ENCODE measurements around the gene ANKRD55. TPM values are rescaled to one million over a fixed set of nuclear protein-coding genes. Genes with fewer than 3 reads are reported as not detected.

The ANKRD55 gene
- total RNA-seq, 1 experiment from 2014 or later: not detected

GRCh38 chr5:56071470-56071869, 161.7 kb downstream of the ANKRD55 start:
- Mint-ChIP-seq H3K9me3 (peaks cover 3% of the 10 kb centered on the region; the same call in 1 of the 2 replicates), H3K4me3 (no peak overlapping the region), H3K27ac (no peak overlapping the region), H3K27me3 (ENCODE audit: low read depth) (no peaks in the 10 kb centered on the region), H3K4me1 (peaks cover 9% of the 10 kb centered on the region; the same call in 1 of the 2 replicates), H3K36me3 (no peaks in the 10 kb centered on the region)
- no peak for DNase-seq (ENCODE audit: low spot score)
- ChIA-PET POLR2A (no interaction called here), CTCF (interaction anchor here (0.6 to 0.7 kb wide), 2 partner anchors 115 to 186 kb away, joined by 3 to 4 read pairs; no protein-coding TSS in a partner anchor)
- ATAC-seq: no peak
- TF ChIP-seq TCF7 (CRISPR knock-in tag; IDR thresholded peaks at IDR 0.05; ENCODE audit: low read depth) (no peak), PREB (CRISPR knock-in tag; IDR thresholded peaks at IDR 0.05; ENCODE audit: borderline replicate concordance) (no peak), ZNF317 (CRISPR knock-in tag; IDR thresholded peaks at IDR 0.05; ENCODE audit: borderline replicate concordance, low read depth) (no peak)

- ChIA-PET CTCF (interaction anchor here (0.6 kb wide), 1 partner anchor 185 kb away, joined by 4 read pairs; no protein-coding TSS in a partner anchor), POLR2A (no interaction called here)
- H3K4me1 Mint-ChIP-seq: peaks cover 9% of the 10 kb centered on the region; the same call in 1 of the 2 replicates
- H3K4me3 Mint-ChIP-seq: no peak overlapping the region
- ATAC-seq (no peak), DNase-seq (ENCODE audit: low spot score) (no peak)
- H3K36me3 Mint-ChIP-seq: no peaks in the 10 kb centered on the region
- no peaks in the 10 kb centered on the region for H3K27me3 Mint-ChIP-seq (ENCODE audit: low read depth)
- TF ChIP-seq ZNF416 (CRISPR knock-in tag; IDR thresholded peaks at IDR 0.05) (no peak), EMX1 (CRISPR knock-in tag; IDR thresholded peaks at IDR 0.05) (no peak), FOXP4 (CRISPR knock-in tag; IDR thresholded peaks at IDR 0.05) (no peak), ZNF121 (CRISPR knock-in tag; IDR thresholded peaks at IDR 0.05) (no peak), TP53 (CRISPR knock-in tag; IDR thresholded peaks at IDR 0.05) (no peak), ATF1 (CRISPR knock-in tag; IDR thresholded peaks at IDR 0.05) (no peak), MAX (CRISPR knock-in tag; IDR thresholded peaks at IDR 0.05) (no peak), ZNF138 (CRISPR knock-in tag; conservative IDR thresholded peaks at IDR 0.05) (no peak), ESRRA (CRISPR knock-in tag; IDR thresholded peaks at IDR 0.05; ENCODE audit: borderline replicate concordance) (no peak), SMAD3 (CRISPR knock-in tag; IDR thresholded peaks at IDR 0.05; ENCODE audit: borderline replicate concordance) (no peak), USF2 (CRISPR knock-in tag; IDR thresholded peaks at IDR 0.05) (no peak), IRF2 (CRISPR knock-in tag; IDR thresholded peaks at IDR 0.05; ENCODE audit: borderline replicate concordance, low read depth) (no peak), NR1H2 (CRISPR knock-in tag; IDR thresholded peaks at IDR 0.05) (no peak), MYBL2 (CRISPR knock-in tag; IDR thresholded peaks at IDR 0.05) (no peak), ZNF317 (CRISPR knock-in tag; IDR thresholded peaks at IDR 0.05; ENCODE audit: borderline replicate concordance, low read depth) (no peak), CBFB (CRISPR knock-in tag; IDR thresholded peaks at IDR 0.05; ENCODE audit: low read depth) (no peak), ELF4 (CRISPR knock-in tag; IDR thresholded peaks at IDR 0.05; ENCODE audit: low read depth) (no peak), MXD4 (CRISPR knock-in tag; IDR thresholded peaks at IDR 0.05; ENCODE audit: borderline replicate concordance) (no peak), RORB (CRISPR knock-in tag; IDR thresholded peaks at IDR 0.05) (no peak)
- no peak overlapping the region for H3K27ac Mint-ChIP-seq
- H3K9me3 Mint-ChIP-seq: peaks cover 3% of the 10 kb centered on the region; the same call in 1 of the 2 replicates
These were observed 162.2 kb downstream of the ANKRD55 start for GRCh38 chr5:56070851-56071465.

Measured in WTC11 (cell line).